HepG2 (cell line): ENCODE data around the gene SYT13. TPM values are rescaled to one million over a fixed set of nuclear protein-coding genes. Genes with fewer than 3 reads are reported as not detected.

Source experiments
- HDAC2 ChIP-seq: sonication (generic); formaldehyde crosslinking; IDR thresholded peaks from 2 replicates; pipeline ENCODE4 v1.4.0; 2020; ENCODE audit warnings: missing genetic modification reagents
- HNRNPK ChIP-seq: fragments of 200-400 bp; formaldehyde crosslinking; IDR thresholded peaks from 2 replicates; pipeline ENCODE4 v1.6.1; 2018; ENCODE audit warnings: low read length, low read depth, moderate library complexity, mild to moderate bottlenecking; ENCODE audit not compliant: poor library complexity, severe bottlenecking
- IKZF5 ChIP-seq: IDR thresholded peaks from 2 replicates; pipeline ENCODE4 v1.6.1; 2018; ENCODE audit warnings: missing genetic modification reagents, mild to moderate bottlenecking, missing compliant biosample characterization
- PAX8 ChIP-seq: sonication (generic); formaldehyde crosslinking; IDR thresholded peaks from 2 replicates; pipeline ENCODE4 v1.8.0; 2022; ENCODE audit warnings: mild to moderate bottlenecking, missing genetic modification reagents, borderline replicate concordance
- PBX3 ChIP-seq: sonication (generic); formaldehyde crosslinking; IDR thresholded peaks from 2 replicates; pipeline ENCODE4 v1.8.1; 2023; ENCODE audit warnings: missing genetic modification reagents, inconsistent platforms, borderline replicate concordance
- RBAK ChIP-seq: sonication (generic); formaldehyde crosslinking; IDR thresholded peaks from 2 replicates; pipeline ENCODE4 v1.5.1; 2020; ENCODE audit warnings: mild to moderate bottlenecking, missing genetic modification reagents
- RCOR2 ChIP-seq: IDR thresholded peaks from 2 replicates; pipeline ENCODE4 v1.6.1; 2016; ENCODE audit warnings: missing biosample characterization, missing genetic modification reagents
- SMC3 ChIP-seq: IDR thresholded peaks from 2 replicates; pipeline ENCODE4 v1.6.1; 2011; ENCODE audit warnings: low read length, improper control_type of control experiment
- ZBTB1 ChIP-seq: sonication (generic); formaldehyde crosslinking; IDR thresholded peaks from 2 replicates; pipeline ENCODE4 v1.4.0; 2020; ENCODE audit warnings: missing genetic modification reagents, borderline replicate concordance
- ZNF30 ChIP-seq: sonication (generic); formaldehyde crosslinking; IDR thresholded peaks from 2 replicates; pipeline ENCODE4 v1.5.0; 2020; ENCODE audit warnings: mild to moderate bottlenecking, missing genetic modification reagents
- ZNF609 ChIP-seq: sonication (generic); formaldehyde crosslinking; IDR thresholded peaks from 2 replicates; pipeline ENCODE4 v1.4.0; 2020; ENCODE audit warnings: mild to moderate bottlenecking, missing genetic modification reagents, borderline replicate concordance
- ZNF883 ChIP-seq: sonication (generic); formaldehyde crosslinking; IDR thresholded peaks from 2 replicates; pipeline ENCODE4 v1.5.1; 2020; ENCODE audit warnings: mild to moderate bottlenecking, missing genetic modification reagents; ENCODE audit errors: not compliant biosample characterization
- polyA plus RNA-seq, 8 experiments: library from polyadenylated mRNA; depleted of rRNA in 3 of 8; stranded (reverse) in 7 of 8; unstranded in 1 of 8; fragments of >200 nt; fragmentation: Illumina TruSeq in 4 of 8; extraction: Trizol in 4 of 8; gene quantifications; 2 replicates each; pipeline versions ENCODE4 v1.2.1 to v1.2.3, GENCODE V29; 2011 to 2016; ENCODE audit warnings: low read depth in 4 of 8, missing spikeins in 1 of 8, mixed read lengths in 1 of 8; ENCODE audit not compliant: insufficient read depth in 1 of 8
- total RNA-seq, 5 experiments: library from RNA; depleted of rRNA; stranded (reverse); fragments of >200 nt; fragmentation: Illumina TruSeq; extraction: Trizol; gene quantifications; 2 replicates each; pipeline ENCODE4 v1.2.3, GENCODE V29; 2016; ENCODE audit warnings: low read depth in 1 of 5
- TF ChIP-seq, protein P1 (sequence below): sonication (generic); formaldehyde crosslinking; IDR thresholded peaks from 2 replicates; pipeline ENCODE4 v1.5.1; 2020; ENCODE audit warnings: mild to moderate bottlenecking, missing genetic modification reagents, borderline replicate concordance

SYT13 gene
- total and polyA plus RNA-seq, 2 of the 13 experiments (the other 11 are each of a cell fraction or from before 2014, with no cell fraction given) = 0.02 to 0.13 TPM

- no peak for TF ChIP-seq IKZF5
- TF ChIP-seq ZBTB1 (CRISPR knock-in tag) = no peak
- TF ChIP-seq, protein P1, sequence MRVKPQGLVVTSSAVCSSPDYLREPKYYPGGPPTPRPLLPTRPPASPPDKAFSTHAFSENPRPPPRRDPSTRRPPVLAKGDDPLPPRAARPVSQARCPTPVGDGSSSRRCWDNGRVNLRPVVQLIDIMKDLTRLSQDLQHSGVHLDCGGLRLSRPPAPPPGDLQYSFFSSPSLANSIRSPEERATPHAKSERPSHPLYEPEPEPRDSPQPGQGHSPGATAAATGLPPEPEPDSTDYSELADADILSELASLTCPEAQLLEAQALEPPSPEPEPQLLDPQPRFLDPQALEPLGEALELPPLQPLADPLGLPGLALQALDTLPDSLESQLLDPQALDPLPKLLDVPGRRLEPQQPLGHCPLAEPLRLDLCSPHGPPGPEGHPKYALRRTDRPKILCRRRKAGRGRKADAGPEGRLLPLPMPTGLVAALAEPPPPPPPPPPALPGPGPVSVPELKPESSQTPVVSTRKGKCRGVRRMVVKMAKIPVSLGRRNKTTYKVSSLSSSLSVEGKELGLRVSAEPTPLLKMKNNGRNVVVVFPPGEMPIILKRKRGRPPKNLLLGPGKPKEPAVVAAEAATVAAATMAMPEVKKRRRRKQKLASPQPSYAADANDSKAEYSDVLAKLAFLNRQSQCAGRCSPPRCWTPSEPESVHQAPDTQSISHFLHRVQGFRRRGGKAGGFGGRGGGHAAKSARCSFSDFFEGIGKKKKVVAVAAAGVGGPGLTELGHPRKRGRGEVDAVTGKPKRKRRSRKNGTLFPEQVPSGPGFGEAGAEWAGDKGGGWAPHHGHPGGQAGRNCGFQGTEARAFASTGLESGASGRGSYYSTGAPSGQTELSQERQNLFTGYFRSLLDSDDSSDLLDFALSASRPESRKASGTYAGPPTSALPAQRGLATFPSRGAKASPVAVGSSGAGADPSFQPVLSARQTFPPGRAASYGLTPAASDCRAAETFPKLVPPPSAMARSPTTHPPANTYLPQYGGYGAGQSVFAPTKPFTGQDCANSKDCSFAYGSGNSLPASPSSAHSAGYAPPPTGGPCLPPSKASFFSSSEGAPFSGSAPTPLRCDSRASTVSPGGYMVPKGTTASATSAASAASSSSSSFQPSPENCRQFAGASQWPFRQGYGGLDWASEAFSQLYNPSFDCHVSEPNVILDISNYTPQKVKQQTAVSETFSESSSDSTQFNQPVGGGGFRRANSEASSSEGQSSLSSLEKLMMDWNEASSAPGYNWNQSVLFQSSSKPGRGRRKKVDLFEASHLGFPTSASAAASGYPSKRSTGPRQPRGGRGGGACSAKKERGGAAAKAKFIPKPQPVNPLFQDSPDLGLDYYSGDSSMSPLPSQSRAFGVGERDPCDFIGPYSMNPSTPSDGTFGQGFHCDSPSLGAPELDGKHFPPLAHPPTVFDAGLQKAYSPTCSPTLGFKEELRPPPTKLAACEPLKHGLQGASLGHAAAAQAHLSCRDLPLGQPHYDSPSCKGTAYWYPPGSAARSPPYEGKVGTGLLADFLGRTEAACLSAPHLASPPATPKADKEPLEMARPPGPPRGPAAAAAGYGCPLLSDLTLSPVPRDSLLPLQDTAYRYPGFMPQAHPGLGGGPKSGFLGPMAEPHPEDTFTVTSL = no peak
- TF ChIP-seq PAX8 (CRISPR knock-in tag) = no peak
- no peak for TF ChIP-seq ZNF609 (CRISPR knock-in tag)
- no peak for TF ChIP-seq HNRNPK
- no peak for TF ChIP-seq SMC3
- TF ChIP-seq PBX3 (CRISPR knock-in tag) = no peak
- no peak for TF ChIP-seq ZNF30
- no peak for TF ChIP-seq ZNF883
- TF ChIP-seq HDAC2 (CRISPR knock-in tag) = no peak
- no peak for TF ChIP-seq RBAK (CRISPR knock-in tag)
- no peak for TF ChIP-seq RCOR2 (CRISPR knock-in tag)
Observed at GRCh38 chr11:45260071-45260470, 26.1 kb downstream of the SYT13 start (continued).
